SK-N-SH (cell line): ENCODE results near the gene PTGFRN. TPM values are rescaled to one million over a fixed set of nuclear protein-coding genes. Genes with fewer than 3 reads are reported as not detected.

Experiments
- CTCF ChIA-PET: fragments of 300-600, 350-600 bp; formaldehyde crosslinking; extraction: SDS; loops from one replicate; lab custom pipeline; 2021; lab: Yijun Ruan, JAX
- POLR2A ChIA-PET: fragments of 350-600 bp; sonication (Branson Sonifier 250); formaldehyde crosslinking; extraction: SDS; loops from one replicate; lab custom pipeline; 2020; ENCODE audit warnings: antibody characterized with exemption, inconsistent platforms; lab: Yijun Ruan, JAX
- DNase-seq: peaks from one replicate; pipeline ENCODE4 v3.0.0; 2012
- H2AFZ ChIP-seq: fragments of 200-600 bp; sonication (generic); 2 replicates; pipeline ENCODE4 v1.8.1; 2016; ENCODE audit warnings: antibody characterized with exemption, mild to moderate bottlenecking, low read depth
- H3F3A ChIP-seq: fragments of 200-600 bp; sonication (generic); replicated peaks from 2 replicates; pipeline ENCODE3; 2016; ENCODE audit warnings: antibody characterized with exemption, mild to moderate bottlenecking; ENCODE audit not compliant: insufficient read depth
- H3K27ac ChIP-seq, 2 experiments: fragments of 200-500 bp in 1 of 2; fragments of 200-600 bp in 1 of 2; sonication (Bioruptor generic) in 1 of 2; sonication (generic), shearing (Covaris generic) in 1 of 2; 2 replicates each; pipeline versions ENCODE4 v1.5.1 to v1.6.1; 2014 to 2016; ENCODE audit warnings: low read depth in 2 of 2, inconsistent platforms in 1 of 2, low read length in 1 of 2, mild to moderate bottlenecking in 1 of 2, mixed read lengths in 1 of 2
- H3K27me3 ChIP-seq: fragments of 200-600 bp; sonication (generic), shearing (Covaris generic); 2 replicates; pipeline ENCODE4 v1.6.1; 2016; ENCODE audit warnings: mixed run types; ENCODE audit not compliant: insufficient read depth
- H3K36me3 ChIP-seq, 2 experiments: fragments of 200-500 bp in 1 of 2; fragments of 200-600 bp in 1 of 2; sonication (Bioruptor generic) in 1 of 2; sonication (generic) in 1 of 2; replicated peaks in 1 of 2; 2 replicates each; pipeline versions ENCODE3 to v1.5.1; 2014 to 2016; ENCODE audit warnings: low read length in 1 of 2, mild to moderate bottlenecking in 1 of 2; ENCODE audit not compliant: insufficient read depth in 2 of 2, control insufficient read depth in 1 of 2
- H3K4me1 ChIP-seq, 2 experiments: fragments of 200-500 bp in 1 of 2; fragments of 200-600 bp in 1 of 2; sonication (Bioruptor generic) in 1 of 2; sonication (generic), shearing (Covaris generic) in 1 of 2; 2 replicates each; pipeline versions ENCODE4 v1.5.1 to v1.6.1; 2014 to 2016; ENCODE audit warnings: low read depth in 1 of 2, low read length in 1 of 2, mixed run types in 1 of 2; ENCODE audit not compliant: insufficient read depth in 2 of 2, control insufficient read depth in 1 of 2
- H3K4me2 ChIP-seq: fragments of 200-600 bp; sonication (generic), shearing (Covaris generic); 2 replicates; pipeline ENCODE4 v1.6.1; 2017; ENCODE audit warnings: mixed run types
- H3K4me3 ChIP-seq, 2 experiments: fragments of 200-500 bp in 1 of 2; fragments of 200-600 bp in 1 of 2; sonication (Bioruptor generic) in 1 of 2; sonication (generic), shearing (Covaris generic) in 1 of 2; 2 replicates each; pipeline versions ENCODE4 v1.5.1 to v1.8.1; 2014 to 2016; ENCODE audit warnings: low read depth in 2 of 2, inconsistent platforms in 1 of 2, low read length in 1 of 2, mild to moderate bottlenecking in 1 of 2, mixed read lengths in 1 of 2, moderate library complexity in 1 of 2
- H3K79me2 ChIP-seq: fragments of 200-600 bp; sonication (generic); 2 replicates; pipeline ENCODE4 v1.8.1; 2017; ENCODE audit warnings: mild to moderate bottlenecking; ENCODE audit not compliant: insufficient read depth
- H3K9ac ChIP-seq: fragments of 200-600 bp; sonication (generic); 2 replicates; pipeline ENCODE4 v1.6.1; 2017; ENCODE audit warnings: mixed run types
- H3K9me2 ChIP-seq: fragments of 200-600 bp; sonication (generic); 2 replicates; pipeline ENCODE4 v1.6.1; 2017; ENCODE audit warnings: mixed run types
- H3K9me3 ChIP-seq: fragments of 200-600 bp; sonication (generic); 2 replicates; pipeline ENCODE4 v1.6.1; 2017; ENCODE audit warnings: mixed run types, mild to moderate bottlenecking, moderate library complexity
- H4K20me1 ChIP-seq: fragments of 200-600 bp; sonication (generic); 2 replicates; pipeline ENCODE4 v1.6.1; 2017; ENCODE audit warnings: mild to moderate bottlenecking, mixed run types; ENCODE audit not compliant: insufficient read depth
- EZH2phosphoT487 ChIP-seq: fragments of 200-600 bp; sonication (generic); IDR thresholded peaks from 2 replicates; pipeline ENCODE4 v1.6.1; 2017; ENCODE audit warnings: low read depth, mixed run types, mild to moderate bottlenecking, antibody characterized with exemption, moderate library complexity, borderline replicate concordance
- FOSL2 ChIP-seq: IDR thresholded peaks from 2 replicates; pipeline ENCODE4 v1.4.0; 2012; ENCODE audit warnings: low read depth, mild to moderate bottlenecking, moderate library complexity, borderline replicate concordance
- GABPA ChIP-seq: IDR thresholded peaks from 2 replicates; pipeline ENCODE4 v1.4.0; 2012; ENCODE audit warnings: low read depth, mild to moderate bottlenecking
- GATA2 ChIP-seq: sonication (generic); formaldehyde crosslinking; IDR thresholded peaks from 2 replicates; pipeline ENCODE4 v1.5.0; 2020; ENCODE audit warnings: mild to moderate bottlenecking, missing genetic modification reagents
- NRF1 ChIP-seq: IDR thresholded peaks from 2 replicates; pipeline ENCODE4 v1.6.1; 2012; ENCODE audit warnings: low read depth, mild to moderate bottlenecking, low read length
- RCOR1 ChIP-seq: fragments of 150-350 bp; IDR thresholded peaks from 2 replicates; pipeline ENCODE4 v1.6.1; 2017; ENCODE audit warnings: antibody characterized with exemption, low read length
- SIN3A ChIP-seq: IDR thresholded peaks from 2 replicates; pipeline ENCODE4 v1.6.1; 2012; ENCODE audit warnings: low read depth, mild to moderate bottlenecking, low read length, moderate library complexity, borderline replicate concordance
- SMC3 ChIP-seq: IDR thresholded peaks from 2 replicates; pipeline ENCODE4 v1.6.1; 2012; ENCODE audit warnings: low read depth, low read length, improper control_type of control experiment
- TAF1 ChIP-seq: IDR thresholded peaks from 2 replicates; pipeline ENCODE4 v1.6.1; 2012; ENCODE audit warnings: low read depth, mild to moderate bottlenecking, low read length, moderate library complexity, borderline replicate concordance
- TCF12 ChIP-seq: IDR thresholded peaks from 2 replicates; pipeline ENCODE4 v1.4.0; 2012
- TEAD4 ChIP-seq: IDR thresholded peaks from 2 replicates; pipeline ENCODE4 v1.4.0; 2012; ENCODE audit warnings: mild to moderate bottlenecking, borderline replicate concordance; ENCODE audit not compliant: insufficient read depth
- WGBS: methylation state at CpG from one replicate; pipeline ENCODE4 v1.1.6; 2017; ENCODE audit warnings: low lambda C conversion rate; 5-methylcytosine and 5-hydroxymethylcytosine counted together
- polyA plus RNA-seq, 3 experiments: library from polyadenylated mRNA; depleted of rRNA; stranded (reverse); fragments of >200 nt; gene quantifications; 2 replicates each; pipeline ENCODE4 v1.2.3, GENCODE V29; 2012
- TF ChIP-seq, protein P1 (sequence below): IDR thresholded peaks from 2 replicates; pipeline ENCODE4; 2012
- TF ChIP-seq, protein P2 (sequence below): fragments of 150-350 bp; IDR thresholded peaks from 2 replicates; pipeline ENCODE4 v1.6.1; 2016; ENCODE audit warnings: mild to moderate bottlenecking, low read depth, low read length
- TF ChIP-seq, protein P3 (sequence below): IDR thresholded peaks from 2 replicates; pipeline ENCODE4 v1.4.0; 2012; ENCODE audit warnings: low read depth, borderline replicate concordance
- TF ChIP-seq, protein P4 (sequence below): IDR thresholded peaks from 2 replicates; pipeline ENCODE4 v1.4.0; 2012; ENCODE audit warnings: low read depth
- TF ChIP-seq, protein P5 (sequence below): fragments of 150-350 bp; IDR thresholded peaks from 2 replicates; pipeline ENCODE4 v1.6.1; 2017; ENCODE audit warnings: antibody characterized with exemption, low read length, low read depth, borderline replicate concordance

The PTGFRN gene
- polyA plus RNA-seq, 1 of the 3 experiments (the other 2 are of a cell fraction) = 22.4 TPM

DNA sequence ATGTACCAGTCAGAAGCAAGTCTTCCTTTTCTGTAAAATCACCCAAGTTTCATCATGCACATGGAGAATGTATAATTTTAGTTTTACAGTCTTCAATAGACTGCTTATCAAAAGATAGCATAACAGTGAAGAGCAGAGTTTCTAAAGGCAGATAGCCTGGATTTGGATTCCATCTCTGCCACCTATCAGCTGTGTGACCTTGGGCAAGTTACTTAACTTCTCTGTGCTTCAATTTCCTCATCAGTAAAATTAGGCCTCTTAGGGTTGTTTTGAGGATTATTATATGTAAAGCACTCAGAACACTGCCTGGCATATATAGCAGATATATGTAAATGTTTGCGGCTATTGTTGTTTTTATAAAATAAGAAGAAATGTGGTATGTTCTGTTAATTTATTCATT lies 38.9 kb downstream of the PTGFRN start:
- ChIA-PET CTCF (interaction anchor here (1.2 to 1.6 kb wide), 3 partner anchors 14 to 17 kb away, joined by 3 to 4 read pairs (median 3); no protein-coding TSS in a partner anchor), POLR2A (no interaction called here)
- H2AFZ ChIP-seq = no peak overlapping the region
- H4K20me1 ChIP-seq = no peaks in the 10 kb centered on the region
- H3F3A ChIP-seq = no peaks in the 10 kb centered on the region
- DNase-seq = no peak
- H3K4me1 ChIP-seq = peaks cover 0 to 17% of the 10 kb centered on the region in 2 experiments; a peak in 2 of 4 replicates
- H3K36me3 ChIP-seq = no peaks in the 10 kb centered on the region
- no peaks in the 10 kb centered on the region for H3K9me2 ChIP-seq
- no peak overlapping the region for H3K9ac ChIP-seq
- H3K27ac ChIP-seq = no peak overlapping the region
- TF ChIP-seq TAF1 (no peak), NRF1 (no peak), FOSL2 (no peak), TEAD4 (no peak), GABPA (no peak), SMC3 (no peak), EZH2phosphoT487 (no peak), RCOR1 (no peak), TCF12 (no peak), SIN3A (no peak), GATA2 (no peak)
- TF ChIP-seq, protein P1, sequence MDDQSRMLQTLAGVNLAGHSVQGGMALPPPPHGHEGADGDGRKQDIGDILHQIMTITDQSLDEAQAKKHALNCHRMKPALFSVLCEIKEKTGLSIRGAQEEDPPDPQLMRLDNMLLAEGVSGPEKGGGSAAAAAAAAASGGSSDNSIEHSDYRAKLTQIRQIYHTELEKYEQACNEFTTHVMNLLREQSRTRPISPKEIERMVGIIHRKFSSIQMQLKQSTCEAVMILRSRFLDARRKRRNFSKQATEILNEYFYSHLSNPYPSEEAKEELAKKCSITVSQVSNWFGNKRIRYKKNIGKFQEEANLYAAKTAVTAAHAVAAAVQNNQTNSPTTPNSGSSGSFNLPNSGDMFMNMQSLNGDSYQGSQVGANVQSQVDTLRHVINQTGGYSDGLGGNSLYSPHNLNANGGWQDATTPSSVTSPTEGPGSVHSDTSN = no peak
- TF ChIP-seq, protein P2, sequence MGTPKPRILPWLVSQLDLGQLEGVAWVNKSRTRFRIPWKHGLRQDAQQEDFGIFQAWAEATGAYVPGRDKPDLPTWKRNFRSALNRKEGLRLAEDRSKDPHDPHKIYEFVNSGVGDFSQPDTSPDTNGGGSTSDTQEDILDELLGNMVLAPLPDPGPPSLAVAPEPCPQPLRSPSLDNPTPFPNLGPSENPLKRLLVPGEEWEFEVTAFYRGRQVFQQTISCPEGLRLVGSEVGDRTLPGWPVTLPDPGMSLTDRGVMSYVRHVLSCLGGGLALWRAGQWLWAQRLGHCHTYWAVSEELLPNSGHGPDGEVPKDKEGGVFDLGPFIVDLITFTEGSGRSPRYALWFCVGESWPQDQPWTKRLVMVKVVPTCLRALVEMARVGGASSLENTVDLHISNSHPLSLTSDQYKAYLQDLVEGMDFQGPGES = no peak
- TF ChIP-seq, protein P3, sequence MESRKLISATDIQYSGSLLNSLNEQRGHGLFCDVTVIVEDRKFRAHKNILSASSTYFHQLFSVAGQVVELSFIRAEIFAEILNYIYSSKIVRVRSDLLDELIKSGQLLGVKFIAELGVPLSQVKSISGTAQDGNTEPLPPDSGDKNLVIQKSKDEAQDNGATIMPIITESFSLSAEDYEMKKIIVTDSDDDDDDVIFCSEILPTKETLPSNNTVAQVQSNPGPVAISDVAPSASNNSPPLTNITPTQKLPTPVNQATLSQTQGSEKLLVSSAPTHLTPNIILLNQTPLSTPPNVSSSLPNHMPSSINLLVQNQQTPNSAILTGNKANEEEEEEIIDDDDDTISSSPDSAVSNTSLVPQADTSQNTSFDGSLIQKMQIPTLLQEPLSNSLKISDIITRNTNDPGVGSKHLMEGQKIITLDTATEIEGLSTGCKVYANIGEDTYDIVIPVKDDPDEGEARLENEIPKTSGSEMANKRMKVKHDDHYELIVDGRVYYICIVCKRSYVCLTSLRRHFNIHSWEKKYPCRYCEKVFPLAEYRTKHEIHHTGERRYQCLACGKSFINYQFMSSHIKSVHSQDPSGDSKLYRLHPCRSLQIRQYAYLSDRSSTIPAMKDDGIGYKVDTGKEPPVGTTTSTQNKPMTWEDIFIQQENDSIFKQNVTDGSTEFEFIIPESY = no peak
- TF ChIP-seq, protein P4, sequence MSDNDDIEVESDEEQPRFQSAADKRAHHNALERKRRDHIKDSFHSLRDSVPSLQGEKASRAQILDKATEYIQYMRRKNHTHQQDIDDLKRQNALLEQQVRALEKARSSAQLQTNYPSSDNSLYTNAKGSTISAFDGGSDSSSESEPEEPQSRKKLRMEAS = no peak
- TF ChIP-seq, protein P5, sequence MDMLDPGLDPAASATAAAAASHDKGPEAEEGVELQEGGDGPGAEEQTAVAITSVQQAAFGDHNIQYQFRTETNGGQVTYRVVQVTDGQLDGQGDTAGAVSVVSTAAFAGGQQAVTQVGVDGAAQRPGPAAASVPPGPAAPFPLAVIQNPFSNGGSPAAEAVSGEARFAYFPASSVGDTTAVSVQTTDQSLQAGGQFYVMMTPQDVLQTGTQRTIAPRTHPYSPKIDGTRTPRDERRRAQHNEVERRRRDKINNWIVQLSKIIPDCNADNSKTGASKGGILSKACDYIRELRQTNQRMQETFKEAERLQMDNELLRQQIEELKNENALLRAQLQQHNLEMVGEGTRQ = no peak
- TF ChIP-seq, all 33 proteins: peak for 0
- Histone ChIP-seq H3K79me2 (no peaks in the 10 kb centered on the region), H3K9me3 (no peaks in the 10 kb centered on the region), H3K4me3 (no peak overlapping the region), H3K4me2 (no peak overlapping the region), H3K27me3 (no peaks in the 10 kb centered on the region)
- 97% methylated on average over 1 of the region's 1 CpG for WGBS
